Astrocyte (in vitro differentiated cells and primary cell): ENCODE data around the gene TAGLN3.

Experiments
- EZH2 ChIP-seq: IDR thresholded peaks from 2 replicates; pipeline ENCODE4 v1.6.1; 2012; ENCODE audit warnings: mild to moderate bottlenecking, low read length, inconsistent platforms; ENCODE audit not compliant: insufficient read depth
- TF ChIP-seq, protein P1 (sequence below): IDR thresholded peaks from 2 replicates; pipeline ENCODE4 v1.5.1; 2011; ENCODE audit warnings: low read depth, mild to moderate bottlenecking, inconsistent platforms, low read length, moderate library complexity; ENCODE audit not compliant: insufficient read depth

GRCh38 chr3:111968319-111969054, 30.2 kb upstream of the TAGLN3 start:
- TF ChIP-seq, protein P1, sequence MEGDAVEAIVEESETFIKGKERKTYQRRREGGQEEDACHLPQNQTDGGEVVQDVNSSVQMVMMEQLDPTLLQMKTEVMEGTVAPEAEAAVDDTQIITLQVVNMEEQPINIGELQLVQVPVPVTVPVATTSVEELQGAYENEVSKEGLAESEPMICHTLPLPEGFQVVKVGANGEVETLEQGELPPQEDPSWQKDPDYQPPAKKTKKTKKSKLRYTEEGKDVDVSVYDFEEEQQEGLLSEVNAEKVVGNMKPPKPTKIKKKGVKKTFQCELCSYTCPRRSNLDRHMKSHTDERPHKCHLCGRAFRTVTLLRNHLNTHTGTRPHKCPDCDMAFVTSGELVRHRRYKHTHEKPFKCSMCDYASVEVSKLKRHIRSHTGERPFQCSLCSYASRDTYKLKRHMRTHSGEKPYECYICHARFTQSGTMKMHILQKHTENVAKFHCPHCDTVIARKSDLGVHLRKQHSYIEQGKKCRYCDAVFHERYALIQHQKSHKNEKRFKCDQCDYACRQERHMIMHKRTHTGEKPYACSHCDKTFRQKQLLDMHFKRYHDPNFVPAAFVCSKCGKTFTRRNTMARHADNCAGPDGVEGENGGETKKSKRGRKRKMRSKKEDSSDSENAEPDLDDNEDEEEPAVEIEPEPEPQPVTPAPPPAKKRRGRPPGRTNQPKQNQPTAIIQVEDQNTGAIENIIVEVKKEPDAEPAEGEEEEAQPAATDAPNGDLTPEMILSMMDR: no peak
- no peak for TF ChIP-seq EZH2
